IMR-90 (cell line): Measurements from ENCODE around the gene POLRMT. TPM values are rescaled to one million over a fixed set of nuclear protein-coding genes. Genes with fewer than 3 reads are reported as not detected.
A peak's percentile ranks its signal among the peaks of the same experiment; 100 is the strongest.

Experiments used
- ATAC-seq: fragments of 200-7000 bp; cut with Tn5 transposase; 2 replicates; pipeline ENCODE4 v1.9.1; 2020; ENCODE audit warnings: low read depth, mild to moderate bottlenecking, moderate library complexity
- BruUV-seq: library from RNA; stranded (reverse); fragments of 400-500 nt; replicated peaks from 2 replicates; lab custom pipeline; 2021; lab: Mats Ljungman, UMichigan
- CTCF ChIA-PET: fragments of 300-600 bp; formaldehyde crosslinking; extraction: SDS; loops from one replicate; lab custom pipeline; 2021; ENCODE audit warnings: antibody characterized with exemption; lab: Yijun Ruan, JAX
- POLR2A ChIA-PET: fragments of 300-600 bp; sonication (Branson Sonifier 250); formaldehyde crosslinking; loops from one replicate; lab custom pipeline; 2022; ENCODE audit warnings: antibody characterized with exemption; ENCODE audit not compliant: unreplicated experiment; lab: Charles Lee
- DNase-seq: peaks from one replicate; pipeline ENCODE4 v3.0.0; 2013
- H2AFZ ChIP-seq: replicated peaks from 2 replicates; pipeline ENCODE3; 2013; ENCODE audit warnings: low read length, mild to moderate bottlenecking; ENCODE audit not compliant: poor library complexity
- H2AK5ac ChIP-seq: 2 replicates; pipeline ENCODE4 v1.6.1; 2013; ENCODE audit warnings: low read depth, low read length, inconsistent platforms
- H2AK9ac ChIP-seq: replicated peaks from 2 replicates; pipeline ENCODE3; 2013; ENCODE audit warnings: mild to moderate bottlenecking, low read depth, low read length, moderate library complexity; ENCODE audit not compliant: poor library complexity
- H2BK120ac ChIP-seq: 2 replicates; pipeline ENCODE4 v1.6.1; 2013; ENCODE audit warnings: low read depth, low read length, inconsistent platforms
- H2BK15ac ChIP-seq: 3 replicates; pipeline ENCODE4 v1.6.1; 2013; ENCODE audit warnings: low read depth, low read length, inconsistent platforms
- H2BK20ac ChIP-seq: 2 replicates; pipeline ENCODE4 v1.6.1; 2013; ENCODE audit warnings: low read depth, mild to moderate bottlenecking, inconsistent platforms, low read length, moderate library complexity
- H2BK5ac ChIP-seq: 2 replicates; pipeline ENCODE4 v1.6.1; 2013; ENCODE audit warnings: mild to moderate bottlenecking, low read depth, low read length, inconsistent platforms; ENCODE audit not compliant: poor library complexity, severe bottlenecking
- H3K14ac ChIP-seq: replicated peaks from 2 replicates; pipeline ENCODE4 v1.6.1; 2013; ENCODE audit warnings: low read depth, low read length, inconsistent platforms
- H3K18ac ChIP-seq: 2 replicates; pipeline ENCODE4 v1.6.1; 2013; ENCODE audit warnings: low read depth, low read length, control low read depth
- H3K23ac ChIP-seq: 2 replicates; pipeline ENCODE4 v1.6.1; 2013; ENCODE audit warnings: low read depth, low read length, inconsistent platforms
- H3K27ac ChIP-seq: 2 replicates; pipeline ENCODE4 v1.5.1; 2013; ENCODE audit warnings: mild to moderate bottlenecking, control low read depth, low read length; ENCODE audit not compliant: insufficient read depth
- H3K27me3 ChIP-seq: 2 replicates; pipeline ENCODE4 v1.6.1; 2013; ENCODE audit warnings: low read length; ENCODE audit not compliant: control insufficient read depth, insufficient read depth
- H3K36me3 ChIP-seq: 2 replicates; pipeline ENCODE4 v1.6.1; 2013; ENCODE audit warnings: low read length, mixed read lengths; ENCODE audit not compliant: control insufficient read depth, insufficient read depth
- H3K4ac ChIP-seq: 2 replicates; pipeline ENCODE4 v1.6.1; 2013; ENCODE audit warnings: low read depth, low read length, inconsistent platforms
- H3K4me1 ChIP-seq: 2 replicates; pipeline ENCODE4 v1.6.1; 2013; ENCODE audit warnings: low read length, mixed read lengths; ENCODE audit not compliant: control insufficient read depth, insufficient read depth
- H3K4me2 ChIP-seq: 2 replicates; pipeline ENCODE4 v1.6.1; 2013; ENCODE audit warnings: low read depth, mild to moderate bottlenecking, control low read depth, low read length, moderate library complexity
- H3K4me3 ChIP-seq: 2 replicates; pipeline ENCODE4 v1.5.1; 2013; ENCODE audit warnings: low read depth, mild to moderate bottlenecking, control low read depth, low read length, moderate library complexity; ENCODE audit not compliant: insufficient read depth
- H3K56ac ChIP-seq: 2 replicates; pipeline ENCODE4 v1.6.1; 2013; ENCODE audit warnings: low read length, inconsistent platforms; ENCODE audit not compliant: insufficient read depth; ENCODE audit errors: extremely low read depth
- H3K79me1 ChIP-seq, 2 experiments: 2 replicates each; pipeline ENCODE4 v1.6.1; 2013; ENCODE audit warnings: low read length in 2 of 2, inconsistent platforms in 1 of 2, low read depth in 1 of 2
- H3K9ac ChIP-seq: 2 replicates; pipeline ENCODE4 v1.6.1; 2013; ENCODE audit warnings: low read depth, low read length, control low read depth
- H3K9me1 ChIP-seq: 2 replicates; pipeline ENCODE4 v1.6.1; 2013; ENCODE audit warnings: low read length, inconsistent platforms; ENCODE audit not compliant: insufficient read depth
- H3K9me3 ChIP-seq: 2 replicates; pipeline ENCODE4 v1.6.1; 2013; ENCODE audit warnings: low read length; ENCODE audit not compliant: control insufficient read depth, insufficient read depth
- H4K20me1 ChIP-seq: 2 replicates; pipeline ENCODE4 v1.6.1; 2013; ENCODE audit warnings: low read length, inconsistent platforms; ENCODE audit not compliant: insufficient read depth
- H4K5ac ChIP-seq: 2 replicates; pipeline ENCODE4 v1.6.1; 2013; ENCODE audit warnings: mild to moderate bottlenecking, low read depth, low read length, control low read depth
- H4K8ac ChIP-seq, 2 experiments: 2 replicates each; pipeline ENCODE4 v1.6.1; 2013; ENCODE audit warnings: low read depth in 2 of 2, low read length in 2 of 2, control low read depth in 1 of 2, inconsistent platforms in 1 of 2
- H4K91ac ChIP-seq: 2 replicates; pipeline ENCODE4 v1.6.1; 2013; ENCODE audit warnings: low read depth, low read length, inconsistent platforms; ENCODE audit not compliant: insufficient read depth
- BHLHE40 ChIP-seq: fragments of 150-350 bp; IDR thresholded peaks from 2 replicates; pipeline ENCODE4 v1.6.1; 2016; ENCODE audit warnings: mild to moderate bottlenecking, low read depth, low read length
- CEBPB ChIP-seq: IDR thresholded peaks from 2 replicates; pipeline ENCODE4 v1.6.1; 2012; ENCODE audit warnings: low read depth, low read length, improper control_type of control experiment
- ELK1 ChIP-seq: fragments of 150-350 bp; IDR thresholded peaks from 2 replicates; pipeline ENCODE4 v1.6.1; 2016; ENCODE audit warnings: low read depth, mild to moderate bottlenecking, low read length, moderate library complexity, borderline replicate concordance
- FOS ChIP-seq: fragments of 150-350 bp; IDR thresholded peaks from 2 replicates; pipeline ENCODE4 v1.6.1; 2016; ENCODE audit warnings: low read depth, low read length
- MAZ ChIP-seq: IDR thresholded peaks from 2 replicates; pipeline ENCODE4 v1.6.1; 2012; ENCODE audit warnings: low read depth, mild to moderate bottlenecking, low read length, improper control_type of control experiment, moderate library complexity, borderline replicate concordance
- MXI1 ChIP-seq: IDR thresholded peaks from 2 replicates; pipeline ENCODE4 v1.6.1; 2012; ENCODE audit warnings: low read depth, mild to moderate bottlenecking, low read length, moderate library complexity, borderline replicate concordance
- NFE2L2 ChIP-seq: fragments of 150-350 bp; IDR thresholded peaks from 2 replicates; pipeline ENCODE4 v1.6.1; 2016; ENCODE audit warnings: low read depth, mild to moderate bottlenecking, low read length
- POLR2A ChIP-seq: IDR thresholded peaks from 2 replicates; pipeline ENCODE4 v1.6.1; 2012; ENCODE audit warnings: mild to moderate bottlenecking, low read depth, low read length
- RCOR1 ChIP-seq: IDR thresholded peaks from 2 replicates; pipeline ENCODE4 v1.6.1; 2012; ENCODE audit warnings: mild to moderate bottlenecking, low read length, improper control_type of control experiment; ENCODE audit not compliant: insufficient replicate concordance
- SMC3 ChIP-seq: fragments of 150-350 bp; IDR thresholded peaks from 2 replicates; pipeline ENCODE4 v1.6.1; 2016; ENCODE audit warnings: low read depth, mild to moderate bottlenecking, antibody characterized with exemption, low read length, moderate library complexity
- USF2 ChIP-seq: fragments of 150-350 bp; IDR thresholded peaks from 2 replicates; pipeline ENCODE4 v1.6.1; 2017; ENCODE audit warnings: mild to moderate bottlenecking, antibody characterized with exemption, low read length, low read depth
- WGBS, 2 experiments: methylation state at CpG; one replicate each; pipeline versions ENCODE4 v1.1.5 to v1.1.7; 2013; ENCODE audit warnings: missing lambda C conversion rate in 2 of 2; ENCODE audit not compliant: insufficient read length in 1 of 2; ENCODE audit errors: extremely low coverage in 2 of 2; 5-methylcytosine and 5-hydroxymethylcytosine counted together
- dilution Hi-C: fragments of 300-500 bp; cut with HindIII; formaldehyde crosslinking; loops from one replicate; pipeline ENCODE4 v1.14.3; 2018; ENCODE audit warnings: low sequenced_read_pairs; ENCODE audit not compliant: unreplicated experiment
- in situ Hi-C: fragments of 300-500 bp; cut with MboI; formaldehyde crosslinking; loops from 3 replicates; pipeline ENCODE4 v1.14.3; 2019; ENCODE audit warnings: low sequenced_read_pairs, inconsistent platforms, mixed read lengths
- intact Hi-C: fragments of 100-400 bp; cut with micrococcal nuclease; formaldehyde crosslinking; loops from 2 replicates; pipeline ENCODE4 v1.10.0; 2022
- polyA plus RNA-seq, 3 experiments: library from polyadenylated mRNA; depleted of rRNA; stranded (reverse); fragments of >200 nt; gene quantifications; 2 replicates each; pipeline ENCODE4 v1.2.3, GENCODE V29; 2012; ENCODE audit warnings: low replicate concordance in 1 of 3
- total RNA-seq: library from RNA; depleted of rRNA; stranded (reverse); fragments of >200 nt; gene quantifications from 2 replicates; pipeline ENCODE4 v1.2.3, GENCODE V29; 2012

POLRMT gene
- total and polyA plus RNA-seq, 2 of the 4 experiments (the other 2 are of a cell fraction), result 9.9 to 29.6 TPM

DNA sequence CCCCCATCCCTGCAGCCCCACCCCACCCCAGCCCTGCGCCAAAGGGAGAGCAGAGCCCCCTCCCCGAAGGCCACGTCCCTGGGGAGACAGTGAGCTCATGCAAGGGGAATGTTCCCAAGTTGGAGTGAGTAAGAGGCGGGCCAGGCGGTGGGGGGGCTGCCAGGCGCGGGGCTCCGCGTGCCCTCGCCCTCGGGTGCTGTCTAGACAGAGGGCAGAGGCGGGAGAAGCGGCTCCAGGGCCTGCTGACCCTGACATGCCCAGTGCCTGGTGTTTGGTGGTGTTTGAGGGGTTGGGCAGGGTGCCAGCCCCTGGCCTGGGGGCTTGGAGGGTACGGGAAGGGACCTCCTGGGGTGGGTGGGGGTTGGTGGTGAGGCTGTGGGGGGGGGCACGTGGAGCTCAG lies 43.9 kb upstream of the POLRMT start:
- Histone ChIP-seq H4K91ac (peak overlapping the region; percentile 47; the same call in 1 of the 2 replicates), H2BK15ac (no peak overlapping the region), H3K4me3 (peak overlapping the region; percentile 81; the same call in 1 of the 2 replicates), H3K9me1 (peaks cover 12% of the 10 kb centered on the region), H4K20me1 (peaks cover 18% of the 10 kb centered on the region), H3K4me1 (peaks cover 19% of the 10 kb centered on the region), H2BK20ac (no peak overlapping the region), H3K18ac (no peak overlapping the region), H3K4ac (peak overlapping the region; percentile 90), H2BK120ac (peak overlapping the region; percentile 57; the same call in 1 of the 2 replicates), H3K9me3 (no peaks in the 10 kb centered on the region), H4K8ac (peak overlapping the region; percentile 84 to 98; a peak in 2 of 4 replicates), H3K79me1 (peaks cover 13 to 43% of the 10 kb centered on the region in 2 experiments; a peak in 3 of 4 replicates), H2AK5ac (peak overlapping the region; percentile 94; the same call in 1 of the 2 replicates), H2AFZ (peak overlapping the region; percentile 69), H3K56ac (no peak overlapping the region), H4K5ac (no peak overlapping the region), H3K14ac (peak overlapping the region; percentile 78; the same call in 1 of the 2 replicates), H3K4me2 (peak overlapping the region; percentile 68), H3K23ac (no peak overlapping the region), H3K36me3 (no peaks in the 10 kb centered on the region; the same call in 1 of the 2 replicates), H2BK5ac (peak overlapping the region; percentile 89), H3K27me3 (no peaks in the 10 kb centered on the region), H3K27ac (peak overlapping the region; percentile 63), H2AK9ac (peak overlapping the region; percentile 99), H3K9ac (peak overlapping the region; percentile 90; the same call in 1 of the 2 replicates)
- TF ChIP-seq USF2 (peak; percentile 35; the same call in 1 of the 2 replicates), CEBPB (0 out of 2 replicates have a peak, but pooled peaks have one; percentile 15), POLR2A (no peak), BHLHE40 (peak; percentile 69), NFE2L2 (no peak), SMC3 (no peak), FOS (peak; percentile 89), ELK1 (no peak), RCOR1 (peak; percentile 15), MXI1 (peak; percentile 42; the same call in 1 of the 2 replicates), MAZ (peak; percentile 98)
- ATAC-seq (peak; percentile 3), DNase-seq (peak; percentile 79)
- in situ Hi-C loops (no loop called here), intact Hi-C loops (no loop called here), dilution Hi-C loops (no loop called here)
- 0% methylated on average over 1 of the region's 15 CpGs; no CpG with 5 or more reads in 1 of the 2 experiments for WGBS, 2 experiments
- POLR2A ChIA-PET, result interaction anchor here (0.7 kb wide), 2 partner anchors 76 to 280 kb away, joined by 3 read pairs; no protein-coding TSS in a partner anchor
- CTCF ChIA-PET, result no interaction called here
- BruUV-seq, result no TSS peak
